ENCODE data around the gene RUFY4. TPM values are rescaled to one million over a fixed set of nuclear protein-coding genes. Genes with fewer than 3 reads are reported as not detected.
"Not testable (repeated sequence)": the region's sequence is repeated elsewhere in the genome, so short reads cannot be mapped to it uniquely, and the experiment has no call there.

Gene RUFY4
- total RNA-seq, 1 experiment from 2014 or later, result not detected

DNA sequence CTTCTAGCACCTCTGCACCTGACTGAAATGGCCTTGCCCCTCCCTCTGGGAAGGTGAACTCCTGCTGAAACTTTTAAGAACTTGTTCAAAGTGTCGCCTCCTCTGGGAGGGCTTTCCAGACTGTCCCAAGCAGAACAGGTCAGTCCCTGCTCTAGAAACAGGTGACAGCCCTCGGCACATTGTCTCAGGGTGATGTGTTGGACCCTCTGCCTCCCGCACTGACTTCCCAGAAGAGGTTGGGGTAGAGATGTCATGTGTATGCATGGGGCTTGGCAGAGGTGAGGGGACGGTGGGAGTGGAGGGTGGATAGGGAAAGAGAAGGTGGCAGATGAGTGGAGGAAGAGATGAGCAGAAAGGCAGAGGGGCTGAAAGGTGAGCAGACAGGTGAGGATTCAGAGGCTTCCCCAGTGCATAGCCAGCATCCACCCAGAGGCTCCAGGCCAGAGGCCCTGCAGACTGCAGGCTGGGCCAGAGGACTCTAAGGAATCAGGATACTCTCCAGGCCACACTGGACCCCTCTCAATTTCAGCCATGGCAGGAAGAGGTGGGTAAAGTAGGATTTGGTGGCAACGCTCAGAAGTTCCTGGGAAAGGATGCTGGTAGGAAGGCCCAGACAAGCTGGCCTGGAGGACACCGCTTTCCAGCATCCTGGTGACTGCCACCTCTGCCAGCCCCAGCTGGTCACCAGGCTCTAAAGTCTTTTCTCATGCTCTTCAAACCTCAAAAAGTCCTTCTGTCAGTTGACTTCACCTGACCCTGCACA, 41.4 kb upstream of the RUFY4 start:
- no peaks in the 10 kb centered on the region for H3K27me3 ChIP-seq (replicated peaks)
- H3K9me3 ChIP-seq (replicated peaks), result no peaks in the 10 kb centered on the region
- H3K27ac ChIP-seq, result no peak overlapping the region
- peak in 1 of 2 experiments; percentile 35 for DNase-seq (ENCODE audit: low read depth in 1 of 2, low spot score in 2 of 2)
- no peaks in the 10 kb centered on the region for H3K36me3 ChIP-seq
- H3K4me3 ChIP-seq, result no peak overlapping the region
- H3K4me1 ChIP-seq (replicated peaks), result no peaks in the 10 kb centered on the region

DNA sequence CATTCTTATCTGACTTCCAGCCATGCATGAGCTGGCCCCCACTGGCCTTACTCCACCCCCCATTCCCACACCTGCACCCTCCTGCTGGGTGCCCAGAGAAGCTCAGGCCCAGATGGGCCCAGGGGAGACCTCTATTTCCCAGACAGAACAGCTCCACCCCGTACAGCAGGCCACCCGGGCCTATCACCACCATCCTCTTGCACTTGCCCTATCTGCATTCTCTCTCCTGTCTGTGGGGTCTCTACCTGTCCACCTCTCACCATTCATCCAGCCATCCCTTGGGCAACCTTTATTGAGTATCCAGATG, 40.9 kb upstream of the RUFY4 start:
- Histone ChIP-seq H3K9me3 (replicated peaks) (no peaks in the 10 kb centered on the region), H3K27ac (no peak overlapping the region)

DNA sequence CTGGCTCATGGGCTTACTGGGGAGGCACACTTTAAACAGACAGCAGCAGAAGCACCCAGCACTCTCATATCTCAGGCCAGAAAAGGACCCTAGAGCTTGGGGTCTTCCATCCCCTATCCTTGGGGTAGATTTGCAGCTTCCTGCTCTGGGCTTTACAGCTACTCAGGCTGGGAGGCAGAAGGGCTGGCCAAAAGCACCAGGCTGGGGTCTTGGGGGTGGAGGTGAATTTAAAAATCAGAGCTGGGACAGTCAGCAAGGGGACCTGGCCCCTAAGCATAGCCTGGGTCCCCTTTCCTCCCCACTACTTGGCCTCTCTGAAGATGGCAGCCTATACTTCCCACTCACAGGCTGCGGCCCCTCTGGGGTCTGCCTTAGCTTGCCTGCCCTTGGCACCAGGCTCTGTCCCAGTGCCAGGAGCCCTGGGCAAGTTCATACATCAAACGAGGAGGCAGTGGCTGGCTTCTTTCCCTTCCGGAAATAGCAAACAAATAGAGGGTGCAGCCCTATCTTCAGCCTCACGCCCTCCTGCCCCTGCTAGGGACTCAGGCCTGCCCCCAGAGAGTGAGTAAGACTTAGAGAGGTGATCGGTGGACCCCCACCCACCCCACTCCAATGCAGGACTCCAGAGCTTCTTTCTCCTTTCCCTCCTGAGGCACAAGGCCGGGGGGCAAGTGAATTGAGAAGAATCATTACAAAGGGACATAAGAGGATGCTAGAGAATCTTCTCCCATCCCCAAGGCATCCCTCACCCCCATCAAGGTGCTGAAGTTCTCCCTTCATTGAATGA, 40.3 kb upstream of the RUFY4 start:
- Histone ChIP-seq H3K27me3 (replicated peaks) (no peaks in the 10 kb centered on the region), H3K36me3 (no peaks in the 10 kb centered on the region)
- peak in 1 of 2 experiments; percentile 32 for DNase-seq (ENCODE audit: low read depth in 1 of 2, low spot score in 2 of 2)

More for the DNA sequence above, 40.9 kb upstream of the RUFY4 start:
- DNase-seq (ENCODE audit: low read depth in 1 of 2, low spot score in 2 of 2), result no peak
- no peaks in the 10 kb centered on the region for H3K36me3 ChIP-seq
- no peaks in the 10 kb centered on the region for H3K27me3 ChIP-seq (replicated peaks)
- no peaks in the 10 kb centered on the region for H3K4me1 ChIP-seq (replicated peaks)
- H3K4me3 ChIP-seq, result no peak overlapping the region

DNA sequence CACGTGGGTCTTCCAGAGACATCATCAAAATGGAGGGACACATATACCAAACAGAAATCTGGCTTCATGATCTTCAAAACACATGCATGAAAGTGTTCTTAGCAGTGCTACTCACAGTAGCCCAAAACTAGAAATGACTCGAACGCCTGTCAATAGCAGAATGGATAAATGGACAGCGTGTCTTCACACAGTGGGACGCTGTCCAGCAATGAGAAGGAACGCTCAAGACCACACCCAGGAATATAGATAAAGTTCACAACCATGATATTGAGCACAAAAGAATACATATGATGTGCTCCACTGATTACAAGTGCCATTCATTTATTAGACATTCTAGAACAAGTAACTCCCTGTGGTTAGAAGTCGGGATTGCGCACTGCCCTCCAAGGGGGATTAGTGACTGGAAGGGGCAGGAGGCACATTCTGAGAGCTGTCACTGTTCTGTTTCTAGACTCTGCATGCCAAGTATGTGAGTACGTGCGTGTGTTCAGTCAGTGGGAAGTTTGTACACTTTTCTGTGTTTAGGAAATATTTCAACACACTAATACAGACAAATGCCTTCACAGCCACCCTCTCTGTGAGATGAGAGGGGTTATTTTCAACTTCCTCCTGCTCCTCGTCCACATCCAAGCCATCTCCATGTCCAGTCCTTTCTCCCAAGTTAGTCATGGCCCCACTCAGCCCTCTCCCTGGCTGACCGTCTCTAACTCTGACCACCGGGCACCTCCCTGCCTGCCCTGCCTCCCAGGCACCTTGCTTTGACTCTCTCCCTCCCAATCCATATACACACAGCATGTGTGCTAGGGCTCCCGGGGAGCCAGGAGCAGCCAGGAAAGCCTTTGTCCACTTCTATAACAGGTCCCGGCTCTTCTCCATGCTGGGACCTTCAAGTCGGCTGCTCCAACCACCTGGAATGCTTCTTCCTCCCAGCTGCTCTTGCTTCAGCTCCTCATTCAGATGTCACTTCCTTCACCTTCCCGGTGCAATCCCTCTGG, 39.4 kb upstream of the RUFY4 start:
- peak in 1 of 2 experiments; percentile 33 for DNase-seq (ENCODE audit: low read depth in 1 of 2, low spot score in 2 of 2)
- no peaks in the 10 kb centered on the region for H3K36me3 ChIP-seq
- no peak overlapping the region for H3K27ac ChIP-seq
- H3K4me3 ChIP-seq, result no peak overlapping the region
- H3K9me3 ChIP-seq (replicated peaks), result no peaks in the 10 kb centered on the region
- peaks cover 5% of the 10 kb centered on the region; the same call in 1 of the 2 replicates for H3K4me1 ChIP-seq (replicated peaks)
- no peaks in the 10 kb centered on the region for H3K27me3 ChIP-seq (replicated peaks)

More for the DNA sequence above, 40.3 kb upstream of the RUFY4 start:
- no peak overlapping the region for H3K27ac ChIP-seq
- no peak overlapping the region for H3K4me3 ChIP-seq
- H3K4me1 ChIP-seq (replicated peaks), result no peaks in the 10 kb centered on the region
- no peaks in the 10 kb centered on the region for H3K9me3 ChIP-seq (replicated peaks)

DNA sequence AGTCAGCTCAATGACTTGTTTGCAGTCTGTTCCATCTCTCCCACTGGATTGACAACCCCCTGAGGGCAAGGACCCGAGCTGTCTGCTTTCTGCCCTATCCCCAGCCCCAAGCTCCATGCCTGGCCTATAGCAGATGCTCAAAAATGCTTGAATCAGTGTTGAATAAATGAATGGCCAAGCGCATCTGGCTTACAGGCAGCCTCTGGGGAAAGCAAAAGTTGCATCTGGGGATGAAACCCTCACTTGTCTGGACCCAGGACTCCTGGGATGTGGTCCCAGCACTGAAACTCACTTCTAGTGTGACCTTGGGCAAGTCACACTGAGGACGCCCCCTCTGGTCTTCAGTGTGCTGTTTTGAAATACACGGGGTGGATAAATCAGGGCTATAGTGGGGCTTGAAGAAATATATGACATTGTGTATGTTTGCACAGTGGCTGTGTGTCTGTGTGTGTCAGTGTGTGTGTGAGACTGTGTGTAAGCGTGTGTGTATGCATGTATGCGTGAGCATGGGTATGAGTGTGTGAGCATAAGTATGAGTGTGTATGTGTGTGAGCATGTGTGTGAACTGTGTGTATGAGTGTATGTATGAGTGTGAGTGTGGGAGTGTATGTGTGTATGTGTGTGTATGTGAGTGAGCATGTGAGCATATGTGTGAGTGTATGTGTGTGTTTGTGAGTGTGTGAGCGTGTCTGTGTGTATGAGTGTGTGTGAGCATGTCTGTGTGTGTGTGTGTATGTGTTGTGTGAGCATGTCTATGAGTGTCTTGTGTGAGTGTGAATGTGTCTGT, 38.5 kb upstream of the RUFY4 start:
- Histone ChIP-seq H3K36me3 (no peaks in the 10 kb centered on the region), H3K9me3 (replicated peaks) (no peaks in the 10 kb centered on the region), H3K27me3 (replicated peaks) (no peaks in the 10 kb centered on the region), H3K4me1 (replicated peaks) (peaks cover 8% of the 10 kb centered on the region; the same call in 1 of the 2 replicates), H3K4me3 (no peak overlapping the region), H3K27ac (no peak overlapping the region)
- DNase-seq (ENCODE audit: low read depth in 1 of 2, low spot score in 2 of 2), result peak in 1 of 2 experiments; percentile 36

DNA sequence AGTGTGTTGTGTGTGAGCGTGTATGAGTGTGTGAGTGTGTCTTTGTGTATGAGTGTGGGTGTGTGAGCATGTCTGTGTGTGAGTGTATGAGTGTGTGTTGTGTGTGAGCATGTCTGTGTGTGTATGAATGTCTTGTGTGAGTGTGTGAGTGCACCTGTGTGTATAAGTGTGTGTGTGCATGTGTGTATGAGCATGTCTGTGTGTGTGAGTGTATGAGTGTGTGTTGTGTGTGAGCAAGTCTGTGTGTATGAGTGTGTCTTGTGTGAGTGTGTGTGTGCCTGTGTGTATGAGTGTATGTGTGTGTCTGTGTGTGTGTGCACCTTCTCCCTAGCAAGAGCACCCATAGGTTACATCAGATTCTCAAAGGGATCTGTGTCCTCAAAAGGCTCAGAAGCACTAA, 37.8 kb upstream of the RUFY4 start:
- DNase-seq (ENCODE audit: low read depth in 1 of 2, low spot score in 2 of 2), result no peak
- Histone ChIP-seq H3K4me3 (no peak overlapping the region), H3K27me3 (replicated peaks) (no peaks in the 10 kb centered on the region), H3K4me1 (replicated peaks) (peaks cover 13% of the 10 kb centered on the region), H3K9me3 (replicated peaks) (no peaks in the 10 kb centered on the region), H3K36me3 (no peaks in the 10 kb centered on the region), H3K27ac (no peak overlapping the region)

DNA sequence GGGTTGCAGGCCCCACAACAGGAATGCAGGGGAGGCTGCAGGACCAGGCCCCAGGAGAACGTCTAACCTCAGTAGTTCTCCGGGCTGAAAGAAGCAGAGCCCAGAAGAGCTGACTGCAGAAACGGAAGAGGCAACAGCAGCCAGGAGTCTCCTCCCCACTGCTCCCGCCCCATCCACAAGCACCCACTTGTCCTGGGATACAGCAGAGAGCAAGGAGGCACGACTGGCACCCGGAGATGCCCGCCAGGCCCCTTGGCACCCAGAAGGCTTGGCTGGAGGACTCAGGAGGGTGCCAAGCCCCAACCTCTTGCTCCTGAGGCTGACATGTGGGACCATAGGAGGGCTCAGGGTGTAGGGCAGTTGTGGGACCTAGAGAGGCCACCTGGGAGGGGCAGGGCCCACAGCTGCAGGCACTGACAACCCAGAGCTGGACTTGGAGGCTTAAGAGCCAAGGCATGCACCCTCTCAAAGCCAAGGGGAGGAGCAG, 37.2 kb upstream of the RUFY4 start:
- H3K27ac ChIP-seq, result no peak overlapping the region
- peaks cover 19% of the 10 kb centered on the region for H3K4me1 ChIP-seq (replicated peaks)
- no peak overlapping the region for H3K4me3 ChIP-seq
- H3K9me3 ChIP-seq (replicated peaks), result no peaks in the 10 kb centered on the region
- no peaks in the 10 kb centered on the region for H3K27me3 ChIP-seq (replicated peaks)
- no peaks in the 10 kb centered on the region for H3K36me3 ChIP-seq
- no peak for DNase-seq (ENCODE audit: low read depth in 1 of 2, low spot score in 2 of 2)

DNA sequence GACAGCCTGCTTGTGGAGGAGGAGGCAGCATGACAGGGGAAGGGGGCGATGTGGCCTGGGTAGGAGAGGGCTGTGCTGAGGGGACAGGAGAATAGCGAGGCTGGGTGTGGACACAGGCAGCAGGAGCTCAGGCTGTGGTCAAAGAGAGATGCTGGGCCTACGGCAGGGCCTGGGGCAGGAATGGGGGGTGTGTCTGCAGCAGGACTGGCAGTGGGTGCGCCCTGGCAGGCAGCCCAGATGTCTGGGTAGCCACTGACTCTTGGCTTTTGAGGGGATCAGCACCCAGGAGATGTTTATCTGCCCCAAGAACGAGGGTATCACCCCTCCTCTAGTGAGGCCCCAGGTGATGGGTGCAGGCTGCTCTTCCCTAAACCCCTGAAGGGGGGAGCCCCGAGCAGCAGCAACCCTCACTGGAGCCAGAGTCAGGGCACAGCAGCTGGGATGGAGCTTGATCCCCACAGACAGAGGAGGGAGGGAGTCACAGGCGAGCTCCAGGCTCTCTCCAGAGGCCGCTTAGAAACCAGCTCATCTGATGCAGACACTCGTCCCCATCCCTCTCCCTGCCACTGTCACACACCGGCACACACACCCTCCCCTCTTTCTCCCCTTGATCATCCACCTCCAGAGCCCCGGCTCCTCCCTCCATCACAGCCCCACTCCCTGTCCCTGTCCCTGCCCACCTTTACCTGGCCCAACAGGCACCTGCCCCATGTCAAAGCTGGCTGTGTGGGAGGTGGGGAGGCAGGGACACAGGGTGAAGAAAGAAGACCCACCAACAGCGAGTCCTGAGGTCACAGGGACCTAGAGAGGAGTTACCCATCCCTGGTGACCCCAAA, 36.5 kb upstream of the RUFY4 start:
- Histone ChIP-seq H3K4me3 (no peak overlapping the region), H3K9me3 (replicated peaks) (no peaks in the 10 kb centered on the region), H3K4me1 (replicated peaks) (peaks cover 25% of the 10 kb centered on the region), H3K36me3 (no peaks in the 10 kb centered on the region), H3K27me3 (replicated peaks) (no peaks in the 10 kb centered on the region), H3K27ac (no peak overlapping the region)
- DNase-seq (ENCODE audit: low read depth in 1 of 2, low spot score in 2 of 2), result no peak

DNA sequence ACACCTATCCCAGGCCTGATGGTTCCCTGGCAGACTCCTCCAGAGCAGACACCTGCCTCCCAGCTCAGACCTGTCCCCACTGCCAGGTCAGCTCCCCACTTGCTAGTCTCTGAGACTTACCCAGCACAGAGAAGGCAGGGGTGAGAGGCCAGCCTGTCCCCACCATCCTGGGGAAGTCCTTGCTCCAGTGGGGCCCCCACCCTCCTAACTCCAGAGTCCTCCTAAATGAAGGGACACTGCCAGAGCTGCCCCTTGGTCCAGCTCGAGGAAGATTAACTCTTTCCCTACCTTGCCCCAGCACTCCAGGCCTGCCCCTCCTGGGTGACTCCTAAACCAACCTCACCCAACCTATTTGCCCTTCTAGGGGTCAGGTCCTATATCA, 35.9 kb upstream of the RUFY4 start:
- Histone ChIP-seq H3K27me3 (replicated peaks) (no peaks in the 10 kb centered on the region), H3K36me3 (no peaks in the 10 kb centered on the region), H3K27ac (no peak overlapping the region), H3K9me3 (replicated peaks) (no peaks in the 10 kb centered on the region), H3K4me1 (replicated peaks) (peaks cover 30% of the 10 kb centered on the region), H3K4me3 (no peak overlapping the region)
- no peak for DNase-seq (ENCODE audit: low read depth in 1 of 2, low spot score in 2 of 2)

DNA sequence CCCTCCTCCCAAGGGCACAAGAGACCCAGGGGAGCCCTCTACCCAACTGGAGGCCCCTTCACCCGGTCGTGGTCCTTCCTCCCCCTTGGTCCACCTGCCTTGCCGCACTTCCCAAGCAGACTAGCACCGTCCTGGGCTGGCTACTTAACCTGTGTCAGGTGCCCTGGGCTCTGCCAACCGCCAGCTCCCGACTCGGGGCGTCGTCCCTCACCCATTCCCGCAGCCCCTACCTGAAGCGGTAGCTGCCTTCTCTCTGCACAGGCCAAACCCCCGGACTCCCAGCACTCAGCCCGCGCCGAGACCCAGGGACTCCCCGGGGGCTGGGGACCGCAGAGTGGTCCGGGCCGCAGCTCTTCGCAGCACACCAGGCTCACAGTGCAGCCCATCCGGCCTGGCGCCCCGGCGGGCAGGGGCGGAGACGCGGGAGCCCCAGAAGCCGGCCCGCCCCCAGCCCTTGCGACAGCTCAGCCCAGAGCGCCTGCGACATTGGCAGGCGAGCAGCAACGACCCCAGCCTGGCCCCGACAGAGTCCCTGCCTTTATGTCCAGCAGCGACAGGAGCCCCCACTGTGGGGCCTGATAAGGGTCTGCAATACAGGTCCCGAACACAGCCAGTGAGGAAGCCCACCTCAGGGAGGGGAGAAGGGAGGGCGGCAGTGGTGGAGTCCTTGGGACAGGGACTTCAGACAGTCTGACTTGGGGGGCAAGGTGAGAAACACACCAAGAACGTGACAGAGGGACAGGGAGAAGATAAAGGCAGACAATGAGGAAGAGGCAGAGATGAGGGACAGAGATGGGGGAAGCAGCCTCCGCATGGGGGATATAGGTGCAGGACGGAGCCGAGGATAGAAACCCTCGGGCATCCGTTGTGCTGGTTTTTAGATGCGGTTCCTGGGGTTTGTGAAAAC, 35.2 kb upstream of the RUFY4 start:
- Histone ChIP-seq H3K4me3 (no peak overlapping the region), H3K27ac (no peak overlapping the region)
- no peak for DNase-seq (ENCODE audit: low read depth in 1 of 2, low spot score in 2 of 2)

DNA sequence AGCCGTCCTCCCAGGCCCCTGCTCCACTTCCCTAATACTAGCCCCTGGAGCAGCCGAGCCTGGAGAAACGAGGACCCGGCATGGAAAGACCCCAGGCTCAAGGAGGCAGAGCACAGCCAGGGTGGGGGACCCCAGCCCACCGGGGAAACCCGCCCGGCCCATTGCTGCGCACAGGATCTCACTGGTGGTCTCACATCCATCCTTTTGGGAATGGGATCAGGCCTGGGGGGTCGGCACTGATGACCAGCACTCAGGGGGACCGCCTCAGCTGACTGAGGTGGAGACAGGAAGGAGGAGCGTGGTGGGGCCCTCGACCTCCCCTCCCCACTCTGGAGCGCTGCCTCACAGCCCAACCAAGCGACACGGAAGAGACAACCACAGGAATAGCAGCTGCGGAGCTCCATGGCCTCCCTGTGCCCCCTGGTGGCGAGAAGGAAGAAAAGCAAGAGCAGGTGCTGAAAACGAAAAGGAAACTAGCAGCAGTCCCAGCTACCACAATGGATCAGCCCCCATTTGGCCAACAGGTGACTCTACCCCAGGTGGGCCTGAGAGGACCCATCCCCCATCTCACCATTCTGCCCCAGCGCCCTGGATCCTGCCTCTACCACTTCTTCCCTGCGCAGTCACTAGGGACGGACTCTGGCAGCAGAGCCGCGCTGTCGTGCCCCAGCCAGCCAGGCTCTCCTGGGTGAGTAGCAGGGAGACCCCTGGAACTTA, 34.4 kb upstream of the RUFY4 start:
- H3K27ac ChIP-seq; H3K27me3 ChIP-seq (replicated peaks); H3K9me3 ChIP-seq (replicated peaks); H3K4me3 ChIP-seq; H3K36me3 ChIP-seq: not testable (repeated sequence)
- peaks cover 42% of the 10 kb centered on the region for H3K4me1 ChIP-seq (replicated peaks)
- DNase-seq (ENCODE audit: low read depth in 1 of 2, low spot score in 2 of 2), result peak; percentile 49 to 53

More for the DNA sequence above, 35.2 kb upstream of the RUFY4 start:
- no peaks in the 10 kb centered on the region for H3K9me3 ChIP-seq (replicated peaks)
- peaks cover 36% of the 10 kb centered on the region for H3K4me1 ChIP-seq (replicated peaks)
- H3K27me3 ChIP-seq (replicated peaks), result no peaks in the 10 kb centered on the region
- H3K36me3 ChIP-seq, result no peaks in the 10 kb centered on the region

All from SJSA1 (cell line).